Adrenal gland (tissue), 5 donors: ENCODE results near the gene GNRH2.

Experiments used
- POLR2A ChIP-seq, 2 donors: fragments of 450-650 bp; IDR thresholded peaks; one replicate each; pipeline ENCODE4 v1.6.1; 2017; ENCODE audit warnings: antibody characterized with exemption in 2 of 2, mild to moderate bottlenecking in 2 of 2, moderate library complexity in 1 of 2
- TF ChIP-seq, protein P1 (sequence below), 6 experiments: fragments of 450-650 bp in 4 of 6; fragments of 200-600 bp in 2 of 6; sonication (generic) in 1 of 6; IDR thresholded peaks; 1 replicate in 5 of 6; 2 replicates in 1 of 6; pipeline versions ENCODE4 v1.5.1 to v1.8.0; 2016 to 2021; ENCODE audit warnings: antibody characterized with exemption in 6 of 6, mild to moderate bottlenecking in 2 of 6, moderate library complexity in 1 of 6
- donor health status: DM: no; HTN: no; CAD: no.

GRCh38 chr20:3042625-3043024 is 797 bp upstream of the GNRH2 start:
- TF ChIP-seq, protein P1, sequence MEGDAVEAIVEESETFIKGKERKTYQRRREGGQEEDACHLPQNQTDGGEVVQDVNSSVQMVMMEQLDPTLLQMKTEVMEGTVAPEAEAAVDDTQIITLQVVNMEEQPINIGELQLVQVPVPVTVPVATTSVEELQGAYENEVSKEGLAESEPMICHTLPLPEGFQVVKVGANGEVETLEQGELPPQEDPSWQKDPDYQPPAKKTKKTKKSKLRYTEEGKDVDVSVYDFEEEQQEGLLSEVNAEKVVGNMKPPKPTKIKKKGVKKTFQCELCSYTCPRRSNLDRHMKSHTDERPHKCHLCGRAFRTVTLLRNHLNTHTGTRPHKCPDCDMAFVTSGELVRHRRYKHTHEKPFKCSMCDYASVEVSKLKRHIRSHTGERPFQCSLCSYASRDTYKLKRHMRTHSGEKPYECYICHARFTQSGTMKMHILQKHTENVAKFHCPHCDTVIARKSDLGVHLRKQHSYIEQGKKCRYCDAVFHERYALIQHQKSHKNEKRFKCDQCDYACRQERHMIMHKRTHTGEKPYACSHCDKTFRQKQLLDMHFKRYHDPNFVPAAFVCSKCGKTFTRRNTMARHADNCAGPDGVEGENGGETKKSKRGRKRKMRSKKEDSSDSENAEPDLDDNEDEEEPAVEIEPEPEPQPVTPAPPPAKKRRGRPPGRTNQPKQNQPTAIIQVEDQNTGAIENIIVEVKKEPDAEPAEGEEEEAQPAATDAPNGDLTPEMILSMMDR (IDR thresholded peaks at IDR 0.05): no peak
- no peak for TF ChIP-seq POLR2A (IDR thresholded peaks at IDR 0.05)
